GM12878 (cell line): ENCODE results near the gene FOXO1. TPM values are rescaled to one million over a fixed set of nuclear protein-coding genes. Genes with fewer than 3 reads are reported as not detected.

Experiments
- ATAC-seq: fragments of 200-7000 bp; cut with Tn5 transposase; 3 replicates; pipeline ENCODE4 v1.9.1; 2020; ENCODE audit warnings: mild to moderate bottlenecking, moderate library complexity
- BruUV-seq: library from RNA; stranded (reverse); fragments of 400-500 nt; replicated peaks from 2 replicates; lab custom pipeline; 2021; lab: Mats Ljungman, UMichigan
- CTCF ChIA-PET: fragments of 300-600 bp; sonication (Branson Sonifier 250); formaldehyde crosslinking; extraction: SDS; loops from one replicate; lab custom pipeline; 2021; ENCODE audit warnings: inconsistent platforms; lab: Yijun Ruan, JAX
- POLR2A ChIA-PET: fragments of 350-600 bp; formaldehyde crosslinking; extraction: SDS; loops from one replicate; lab custom pipeline; 2021; ENCODE audit warnings: inconsistent platforms; lab: Charles Lee
- RAD21 ChIA-PET: fragments of 300-600 bp; sonication (Branson Sonifier 250); formaldehyde crosslinking; loops from one replicate; lab custom pipeline; 2023; ENCODE audit warnings: antibody characterized with exemption; ENCODE audit not compliant: unreplicated experiment; lab: Charles Lee
- SMC1A ChIA-PET: fragments of 300-600 bp; sonication (Branson Sonifier 250); formaldehyde crosslinking; loops from one replicate; lab custom pipeline; 2023; ENCODE audit not compliant: unreplicated experiment, uncharacterized antibody; lab: Charles Lee
- DNase-seq: peaks from one replicate; pipeline ENCODE4 v3.0.0-alpha.2; 2011; ENCODE audit warnings: low read depth, low spot score
- FAIRE-seq: peaks from 3 replicates; lab custom pipeline; 2011; peaks lifted over from hg19 to GRCh38; lab: Jason Lieb, UNC
- H2AFZ ChIP-seq: 2 replicates; pipeline ENCODE4 v1.6.0; 2011; ENCODE audit warnings: low read depth, low read length, control low read depth; ENCODE audit not compliant: control insufficient read depth
- H3K27ac ChIP-seq: 2 replicates; pipeline ENCODE4 v1.5.1; 2011; ENCODE audit warnings: control low read depth; ENCODE audit not compliant: control insufficient read depth, insufficient read depth
- H3K27me3 ChIP-seq, 2 experiments: replicated peaks in 1 of 2; 2 replicates each; pipeline versions ENCODE4 v1.6.0 to v1.6.1; 2011; ENCODE audit warnings: low read length in 1 of 2; ENCODE audit not compliant: control insufficient read depth in 2 of 2, insufficient read depth in 2 of 2
- H3K36me3 ChIP-seq, 2 experiments: 2 replicates each; pipeline ENCODE4 v1.5.1; 2011; ENCODE audit warnings: low read length in 1 of 2; ENCODE audit not compliant: control insufficient read depth in 2 of 2, insufficient read depth in 2 of 2
- H3K4me1 ChIP-seq: 2 replicates; pipeline ENCODE4 v1.6.1; 2011; ENCODE audit warnings: mild to moderate bottlenecking, low read length, moderate library complexity, mixed read lengths; ENCODE audit not compliant: control insufficient read depth, insufficient read depth
- H3K4me2 ChIP-seq: 2 replicates; pipeline ENCODE4 v1.6.0; 2011; ENCODE audit warnings: control low read depth; ENCODE audit not compliant: control insufficient read depth, insufficient read depth
- H3K4me3 ChIP-seq: fragments of 200-600 bp; sonication (generic); 2 replicates; pipeline ENCODE4 v1.5.1; 2016
- H3K79me2 ChIP-seq: 2 replicates; pipeline ENCODE4 v1.6.0; 2011; ENCODE audit warnings: low read length; ENCODE audit not compliant: control insufficient read depth, insufficient read depth
- H3K9ac ChIP-seq: 2 replicates; pipeline ENCODE4 v1.8.0; 2011; ENCODE audit warnings: low read length, control low read depth, mixed read lengths; ENCODE audit not compliant: control insufficient read depth, insufficient read depth
- H3K9me3 ChIP-seq: replicated peaks from 3 replicates; pipeline ENCODE4 v1.5.1; 2011; ENCODE audit warnings: mild to moderate bottlenecking, low read length; ENCODE audit not compliant: control insufficient read depth, insufficient read depth
- H4K20me1 ChIP-seq: 2 replicates; pipeline ENCODE4 v1.6.0; 2011; ENCODE audit not compliant: control insufficient read depth, insufficient read depth
- DPF2 ChIP-seq: fragments of 450-650 bp; IDR thresholded peaks from 2 replicates; pipeline ENCODE4 v1.6.1; 2017; ENCODE audit warnings: mild to moderate bottlenecking
- GATAD2B ChIP-seq: fragments of 450-650 bp; conservative IDR thresholded peaks from 2 replicates; pipeline ENCODE4 v1.6.1; 2017; ENCODE audit warnings: low read depth, mild to moderate bottlenecking, moderate library complexity
- HDAC2 ChIP-seq: fragments of 200-600 bp; sonication (generic); IDR thresholded peaks from 2 replicates; pipeline ENCODE4 v1.6.1; 2017
- HDAC6 ChIP-seq: fragments of 200-600 bp; sonication (generic); IDR thresholded peaks from one replicate; pipeline ENCODE4 v1.8.0; 2017; ENCODE audit warnings: antibody characterized with exemption; ENCODE audit not compliant: unreplicated experiment
- IKZF2 ChIP-seq, 2 experiments: fragments of 450-650 bp; IDR thresholded peaks; 2 replicates each; pipeline ENCODE4 v1.6.1; 2017; ENCODE audit warnings: mild to moderate bottlenecking in 2 of 2, moderate library complexity in 2 of 2
- IRF3 ChIP-seq: fragments of 450-650 bp; IDR thresholded peaks from 2 replicates; pipeline ENCODE4 v1.6.1; 2014; ENCODE audit warnings: mild to moderate bottlenecking
- IRF5 ChIP-seq: fragments of 450-650 bp; IDR thresholded peaks from 2 replicates; pipeline ENCODE4 v1.6.1; 2017; ENCODE audit warnings: borderline replicate concordance
- LARP7 ChIP-seq: fragments of 450-650 bp; IDR thresholded peaks from 2 replicates; pipeline ENCODE4 v1.6.1; 2017; ENCODE audit warnings: mild to moderate bottlenecking
- MTA2 ChIP-seq: fragments of 450-650 bp; IDR thresholded peaks from 2 replicates; pipeline ENCODE4 v1.6.1; 2016; ENCODE audit warnings: low read depth, mild to moderate bottlenecking, moderate library complexity
- MYB ChIP-seq: fragments of 150-350 bp; IDR thresholded peaks from 2 replicates; pipeline ENCODE4 v1.6.1; 2014; ENCODE audit warnings: mild to moderate bottlenecking, low read depth, low read length, borderline replicate concordance
- NFYB ChIP-seq: IDR thresholded peaks from 2 replicates; pipeline ENCODE4 v1.6.1; 2011; ENCODE audit warnings: low read depth, mild to moderate bottlenecking, low read length, improper control_type of control experiment, moderate library complexity; ENCODE audit not compliant: insufficient read depth
- NR2C1 ChIP-seq: fragments of 450-650 bp; IDR thresholded peaks from 2 replicates; pipeline ENCODE4 v1.6.1; 2017; ENCODE audit warnings: antibody characterized with exemption, mild to moderate bottlenecking, moderate library complexity
- NR2F1 ChIP-seq: fragments of 450-650 bp; conservative IDR thresholded peaks from 2 replicates; pipeline ENCODE4 v1.6.1; 2017; ENCODE audit warnings: mild to moderate bottlenecking
- POU2F2 ChIP-seq: IDR thresholded peaks from 3 replicates; pipeline ENCODE4 v1.6.1; 2011; ENCODE audit warnings: low read depth, mild to moderate bottlenecking, low read length, borderline replicate concordance
- RAD51 ChIP-seq: fragments of 450-650 bp; IDR thresholded peaks from 2 replicates; pipeline ENCODE4 v1.6.1; 2016; ENCODE audit warnings: moderate library complexity, mild to moderate bottlenecking, inconsistent platforms
- SUPT20H ChIP-seq: IDR thresholded peaks from 2 replicates; pipeline ENCODE4 v1.6.1; 2011; ENCODE audit warnings: low read depth, mild to moderate bottlenecking, low read length, moderate library complexity, borderline replicate concordance; ENCODE audit not compliant: control insufficient read depth
- ZNF24 ChIP-seq: fragments of 450-650 bp; IDR thresholded peaks from 2 replicates; pipeline ENCODE4 v1.6.1; 2017; ENCODE audit warnings: antibody characterized with exemption, mild to moderate bottlenecking
- ZNF384 ChIP-seq: IDR thresholded peaks from 2 replicates; pipeline ENCODE4 v1.6.1; 2012; ENCODE audit warnings: low read depth, mild to moderate bottlenecking, low read length, improper control_type of control experiment, borderline replicate concordance
- ZSCAN29 ChIP-seq: fragments of 450-650 bp; IDR thresholded peaks from 2 replicates; pipeline ENCODE4 v1.6.1; 2017; ENCODE audit warnings: mild to moderate bottlenecking, moderate library complexity
- WGBS: methylation state at CpG from one replicate; pipeline ENCODE4 v1.1.6; 2016; ENCODE audit warnings: low lambda C conversion rate; ENCODE audit not compliant: insufficient replicate concordance, insufficient coverage; ENCODE audit errors: missing lambda C conversion rate; 5-methylcytosine and 5-hydroxymethylcytosine counted together
- in situ Hi-C: fragments of 300-500 bp; cut with MboI; formaldehyde crosslinking; loops from 9 replicates; pipeline ENCODE4 v1.14.3; 2018; ENCODE audit warnings: mixed read lengths
- intact Hi-C: fragments of 100-400 bp; cut with micrococcal nuclease; formaldehyde crosslinking; loops from one replicate; pipeline ENCODE4 v1.14.2; 2022; ENCODE audit not compliant: unreplicated experiment
- polyA plus RNA-seq, 11 experiments: library from polyadenylated mRNA; depleted of rRNA in 4 of 11; unstranded in 6 of 11; stranded (reverse) in 5 of 11; fragments of >200 nt; fragmentation: Nextera tagmentation in 4 of 11; fragmentation: Illumina TruSeq in 1 of 11; extraction: Ambion mirVana in 4 of 11; extraction: Trizol in 1 of 11; gene quantifications; 1 replicate in 1 of 11; 2 replicates in 10 of 11; pipeline versions ENCODE4 v1.2.1 to v1.2.3, GENCODE V29; 2011 to 2016; ENCODE audit warnings: inconsistent platforms in 2 of 11, missing spikeins in 2 of 11, low read depth in 1 of 11
- total RNA-seq, 4 experiments: library from RNA; depleted of rRNA in 3 of 4; stranded (reverse); fragments of >200 nt in 3 of 4; fragmentation: Illumina TruSeq in 1 of 4; extraction: Trizol in 1 of 4; gene quantifications; 2 replicates each; pipeline versions ENCODE4 v1.2.1 to v1.2.3, GENCODE V29; 2013 to 2021

FOXO1 gene
- total and polyA plus RNA-seq, 10 of the 15 experiments (the other 5 are each of a cell fraction or from before 2014, with no cell fraction given): 0.58 to 8.3 (median 0.88) TPM

- ChIA-PET RAD21 (interaction anchor here (0.7 kb wide), 1 partner anchor 59 kb away, joined by 3 read pairs; no protein-coding TSS in a partner anchor), POLR2A (no interaction called here), SMC1A (no interaction called here), CTCF (no interaction called here)
- Histone ChIP-seq H3K4me2 (no peak overlapping the region), H3K27me3 (no peaks in the 10 kb centered on the region), H3K79me2 (no peaks in the 10 kb centered on the region), H3K36me3 (no peaks in the 10 kb centered on the region), H3K9me3 (no peaks in the 10 kb centered on the region; the same call in 2 of the 3 replicates), H3K4me3 (no peak overlapping the region), H3K4me1 (peaks cover 17% of the 10 kb centered on the region), H4K20me1 (no peaks in the 10 kb centered on the region), H2AFZ (no peak overlapping the region), H3K9ac (no peak overlapping the region), H3K27ac (no peak overlapping the region)
- WGBS: 0% methylated on average over 1 of the region's 1 CpG
- BruUV-seq: no TSS peak
- in situ Hi-C loops: no loop called here
- FAIRE-seq (no peak), ATAC-seq (no peak; the same call in 2 of the 3 replicates), DNase-seq (no peak)
- TF ChIP-seq ZNF384: no peak
- TF ChIP-seq HDAC2: no peak
- no peak for TF ChIP-seq NFYB
- TF ChIP-seq IRF5: no peak
- 0 out of 4 replicates have a peak, but pooled peaks of 1 of the 2 experiments have one; percentile 5 for TF ChIP-seq IKZF2 (IDR thresholded peaks at IDR 0.05)
- peak; percentile 26; the same call in 1 of the 3 replicates for TF ChIP-seq POU2F2
- no peak for TF ChIP-seq HDAC6
- no peak for TF ChIP-seq RAD51
- no peak for TF ChIP-seq ZSCAN29
- no peak for TF ChIP-seq GATAD2B
- TF ChIP-seq SUPT20H: no peak
- no peak for TF ChIP-seq ZNF24
- TF ChIP-seq DPF2: no peak
- no peak for TF ChIP-seq NR2C1
- TF ChIP-seq LARP7: no peak
- TF ChIP-seq MTA2: peak; percentile 33; the same call in 1 of the 2 replicates
- TF ChIP-seq MYB: no peak
- no peak for TF ChIP-seq IRF3
- TF ChIP-seq NR2F1: no peak
- intact Hi-C loops: no loop called here
Observed at GRCh38 chr13:40522282-40522681, 144.2 kb downstream of the FOXO1 start.
